ENCODE data around the gene ZNRF3.
A peak's percentile ranks its signal among the peaks of the same experiment; 100 is the strongest.

Gene ZNRF3

DNA sequence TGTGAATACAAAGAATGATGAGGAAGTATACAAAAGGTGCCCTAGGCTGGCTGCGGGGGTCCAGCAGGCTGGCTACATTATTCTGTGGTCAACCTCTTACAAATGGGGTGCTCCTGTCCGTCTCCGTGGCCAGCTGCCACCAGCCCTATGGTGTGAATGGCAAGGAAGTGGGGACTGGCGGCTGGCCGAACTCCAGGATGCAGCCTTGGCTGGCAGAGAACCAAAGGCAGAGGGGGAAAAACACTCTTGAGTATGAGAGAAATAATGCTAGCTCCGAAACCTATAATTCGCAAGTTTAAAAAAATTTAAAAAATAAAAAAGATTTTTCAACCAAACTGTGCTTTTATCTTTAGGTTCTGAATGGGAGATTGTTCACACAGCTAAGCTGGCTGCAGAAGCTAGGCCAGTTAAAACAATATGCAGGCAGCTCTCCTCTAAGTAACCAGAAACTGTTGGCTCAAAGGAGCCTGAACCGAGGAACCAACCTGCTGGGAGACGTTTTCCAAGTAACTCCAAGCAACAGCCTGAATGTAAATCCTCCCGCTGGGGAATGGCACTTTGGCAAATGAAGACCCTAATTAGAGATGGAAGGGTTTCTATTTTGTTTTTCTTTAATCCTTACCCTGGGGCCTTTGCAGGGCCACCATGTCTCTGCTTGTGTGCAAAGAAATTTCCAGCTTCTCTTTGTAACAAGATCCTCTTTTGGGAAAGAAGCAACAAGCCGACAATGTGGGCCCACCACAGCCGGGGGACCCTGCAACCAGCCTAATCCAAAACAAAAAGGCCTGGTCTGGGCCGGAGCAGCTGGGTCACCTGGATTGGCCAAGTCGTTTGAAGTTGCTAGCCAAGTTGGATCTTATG, 128.1 kb downstream of the ZNRF3 start:
- no peak for DNase-seq (ENCODE audit: low spot score)

DNA sequence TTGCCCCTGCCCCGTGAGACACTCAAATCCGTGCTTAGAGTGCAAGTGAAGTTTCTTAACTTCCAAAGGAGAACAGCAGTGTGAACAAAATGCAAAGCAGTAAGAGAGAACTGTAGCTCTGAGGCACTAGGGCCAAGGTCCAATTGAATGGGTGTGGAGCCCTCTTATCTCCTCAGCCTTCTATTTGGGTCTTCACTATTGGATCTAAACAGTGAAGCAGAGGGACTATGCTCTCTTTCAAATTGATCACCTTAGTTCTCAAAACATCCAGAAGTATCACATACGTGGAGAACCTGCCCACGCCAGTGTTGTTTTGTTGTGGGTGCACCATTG, 128.7 kb downstream of the ZNRF3 start:
- no peak for DNase-seq (ENCODE audit: low spot score)

DNA sequence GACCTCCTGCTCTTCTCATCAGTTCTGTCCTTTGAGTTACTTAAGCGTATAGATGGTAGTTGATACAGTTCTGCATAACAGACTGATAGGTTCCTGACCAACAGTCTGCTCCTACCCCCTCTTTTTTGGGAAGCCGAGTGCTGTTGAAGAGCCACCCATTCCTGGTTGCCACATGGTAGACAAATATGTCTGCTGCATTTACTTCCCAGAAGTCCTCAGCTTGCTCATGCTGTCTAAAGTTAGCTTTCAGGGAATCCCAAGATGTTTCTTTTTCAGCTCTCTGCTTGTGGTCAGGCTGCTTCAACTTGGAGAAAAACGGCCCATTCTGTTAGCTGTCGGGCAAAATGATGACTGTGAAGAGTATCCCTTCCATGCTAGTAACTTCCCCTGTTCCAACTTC, 129.6 kb downstream of the ZNRF3 start:
- DNase-seq (ENCODE audit: low spot score), result no peak

DNA sequence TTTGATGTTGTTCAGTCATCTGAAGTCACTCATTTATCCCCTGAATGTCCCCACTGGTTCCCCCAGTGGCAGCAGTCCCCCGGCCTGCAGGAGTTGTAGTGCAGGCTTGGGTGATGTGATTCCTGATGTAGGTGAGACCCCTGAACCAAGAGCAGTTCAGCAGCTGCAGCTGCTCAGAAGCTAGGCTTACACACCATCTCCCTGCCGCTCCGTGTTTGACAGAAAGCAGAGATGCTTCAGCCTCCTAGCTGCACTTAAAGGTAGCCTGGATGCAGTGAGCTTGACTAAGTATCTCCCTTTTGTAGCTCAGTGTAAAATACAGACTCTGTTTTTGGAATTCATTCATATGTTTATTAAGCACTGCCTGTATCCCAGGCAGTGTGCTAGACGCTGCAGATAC, 130.9 kb downstream of the ZNRF3 start:
- no peak for DNase-seq (ENCODE audit: low spot score)

DNA sequence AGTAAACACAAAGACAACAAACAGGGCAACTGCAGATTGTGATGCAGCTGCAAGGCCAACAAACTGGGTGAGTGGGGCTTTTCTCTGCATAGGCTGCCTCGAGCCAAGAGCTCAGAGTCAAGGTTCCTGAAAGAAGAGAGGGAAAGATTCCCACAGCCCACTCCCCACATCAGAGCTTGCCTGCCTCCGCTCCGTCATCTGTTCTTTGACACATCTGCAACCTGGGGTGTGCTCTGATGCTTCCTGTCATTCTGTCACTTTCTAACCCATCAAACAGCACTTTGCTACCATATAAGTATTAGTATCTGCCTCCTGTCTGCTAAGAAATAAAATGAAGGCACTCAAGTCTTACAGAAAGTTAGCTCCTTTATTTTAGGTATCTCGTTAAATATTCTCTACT, 131.4 kb downstream of the ZNRF3 start:
- no peak for DNase-seq (ENCODE audit: low spot score)

DNA sequence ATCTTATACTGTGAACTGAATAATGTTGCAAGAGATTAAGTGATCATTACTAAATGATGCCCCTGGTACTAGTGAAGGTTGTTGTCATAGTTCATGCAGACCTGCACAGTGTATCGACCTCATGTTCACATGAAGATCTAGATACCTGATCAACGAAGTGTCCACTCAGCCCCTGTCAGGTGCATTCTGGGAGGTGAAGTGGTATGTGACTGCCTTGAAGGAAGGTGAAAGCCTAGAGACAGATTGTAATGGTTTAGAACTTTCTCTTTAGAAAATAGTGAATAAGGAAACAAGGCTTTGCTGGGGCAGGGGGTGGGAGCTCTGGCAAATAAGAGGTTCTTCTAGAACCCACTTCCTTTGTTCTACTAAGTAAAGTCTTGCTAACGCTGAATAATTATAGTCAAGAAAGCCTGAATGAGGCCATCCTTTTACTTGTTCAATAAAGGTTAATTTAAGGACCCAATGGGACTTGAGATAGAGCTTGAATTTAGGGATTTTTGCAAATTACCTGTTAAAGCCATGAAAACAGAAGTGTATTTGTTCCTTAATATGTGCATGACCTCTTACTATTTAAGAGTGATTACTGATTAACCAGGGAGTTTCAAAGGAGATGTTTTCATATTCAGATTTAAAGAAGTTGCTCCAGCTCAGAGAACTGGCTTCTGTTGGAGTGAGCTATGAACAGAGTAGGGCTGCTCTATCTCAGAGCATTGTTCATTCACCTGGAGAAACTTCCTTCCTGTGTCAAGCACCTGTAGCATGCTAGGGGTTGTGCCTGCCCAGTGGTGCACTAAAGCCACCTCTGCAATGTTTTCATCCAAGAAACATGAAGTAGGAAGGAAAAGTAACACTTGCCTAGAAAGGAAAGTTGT, 132.9 kb downstream of the ZNRF3 start:
- no peak for DNase-seq (ENCODE audit: low spot score)

DNA sequence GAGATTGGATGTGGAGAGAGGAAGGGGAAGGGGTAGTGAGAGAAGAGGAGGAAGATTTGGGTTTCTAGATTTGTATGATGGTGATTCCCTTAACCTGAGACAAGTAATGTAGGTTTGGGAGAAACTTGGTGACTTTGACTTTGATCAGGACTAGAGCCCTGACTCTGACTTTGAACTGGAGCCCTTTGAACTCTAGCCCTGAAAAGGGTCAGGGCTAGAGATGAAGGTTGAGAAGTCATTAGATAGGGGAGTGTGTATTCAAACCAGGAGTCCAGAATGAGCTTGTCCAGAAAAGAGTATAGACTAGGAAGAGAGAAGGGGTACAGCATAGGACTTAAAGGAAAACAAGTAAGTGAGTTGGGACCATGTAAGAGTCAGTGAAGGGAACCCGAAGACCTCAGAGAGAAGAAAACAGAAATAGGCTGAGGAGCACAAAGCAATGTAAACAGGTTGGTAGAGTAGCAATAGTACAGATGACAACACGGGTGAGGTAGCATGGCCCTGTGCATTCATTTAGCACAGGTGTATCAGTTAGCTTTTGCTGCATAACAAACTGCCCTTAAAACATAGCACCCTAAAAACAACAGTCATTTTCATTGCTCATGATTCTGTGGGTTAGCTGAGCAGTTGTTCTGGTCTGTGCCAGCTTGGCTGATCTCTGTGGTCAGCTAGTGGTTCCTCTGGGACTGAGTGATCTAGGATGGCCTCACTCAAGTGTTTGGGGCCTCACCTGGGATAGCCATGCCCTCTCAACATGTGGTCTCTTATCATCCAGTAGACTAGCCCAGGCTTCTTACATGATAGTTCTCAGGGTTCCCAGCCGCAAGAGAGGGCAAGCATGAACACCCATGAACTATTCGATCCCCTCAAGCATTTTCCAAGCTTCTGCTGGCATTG, 135.2 kb downstream of the ZNRF3 start:
- no peak for DNase-seq (ENCODE audit: low spot score)

DNA sequence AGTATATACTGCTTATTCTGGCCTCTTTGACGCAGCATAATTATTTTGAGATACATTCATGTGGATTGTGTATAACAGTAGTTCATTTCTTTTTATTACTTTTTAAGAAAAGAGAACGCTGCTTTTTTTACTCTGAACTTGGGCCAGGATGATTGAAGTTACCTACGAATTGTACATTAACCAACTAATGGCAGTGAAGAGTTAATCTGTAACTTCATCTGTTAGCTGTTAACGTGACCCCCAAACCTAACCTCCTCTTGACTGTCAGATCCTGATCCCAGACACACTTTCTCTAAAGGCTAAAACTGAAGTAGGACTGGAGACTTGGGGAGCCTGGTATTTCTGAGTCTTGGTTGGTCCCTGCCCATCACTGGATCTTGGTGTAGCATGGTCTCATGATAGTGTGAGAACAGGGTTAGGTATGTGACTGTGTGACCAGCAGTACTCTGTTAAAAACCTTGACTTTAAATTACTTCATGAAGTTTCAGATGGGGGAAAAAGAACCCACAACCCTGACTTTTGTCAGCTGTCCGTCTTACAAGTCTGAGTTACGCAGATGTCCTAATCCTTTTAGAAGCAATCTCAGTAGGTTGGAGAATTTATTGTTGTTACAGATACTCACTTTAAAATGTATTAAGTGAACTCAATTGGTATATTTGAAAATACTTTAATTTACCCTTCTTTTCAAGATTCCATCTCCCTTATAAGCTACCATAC, 138.9 kb downstream of the ZNRF3 start:
- DNase-seq (ENCODE audit: low spot score), result no peak

DNA sequence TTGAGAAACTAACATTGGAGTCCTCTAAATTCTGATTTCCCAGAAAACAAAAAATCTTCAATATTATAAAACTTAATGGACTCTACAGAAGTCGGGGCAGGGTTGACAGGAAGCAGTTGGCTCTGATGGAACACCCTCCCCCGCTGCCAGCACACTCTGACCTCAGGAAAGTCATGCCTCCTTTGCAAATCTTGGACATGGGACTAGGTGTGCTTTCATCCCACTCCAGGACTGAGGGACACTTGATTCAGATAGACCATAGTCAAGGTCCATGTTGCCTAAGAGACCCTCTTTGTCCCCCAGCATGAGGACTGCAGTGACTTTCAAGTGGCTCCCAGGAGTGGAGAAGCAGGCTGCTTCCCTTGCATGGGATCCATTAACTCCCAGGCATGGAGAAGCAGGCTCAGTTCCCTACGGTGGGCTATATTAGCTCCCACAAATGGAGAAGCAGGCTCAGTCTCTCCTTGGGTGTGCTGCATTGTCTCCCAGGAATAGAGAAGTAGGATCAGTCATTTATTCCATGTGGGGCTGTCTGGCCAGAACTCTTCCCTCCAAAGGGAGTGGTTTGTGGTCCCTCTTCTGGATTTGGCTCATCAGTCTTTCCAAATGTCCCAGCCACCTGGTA, 139.9 kb downstream of the ZNRF3 start:
- no peak for DNase-seq (ENCODE audit: low spot score)

DNA sequence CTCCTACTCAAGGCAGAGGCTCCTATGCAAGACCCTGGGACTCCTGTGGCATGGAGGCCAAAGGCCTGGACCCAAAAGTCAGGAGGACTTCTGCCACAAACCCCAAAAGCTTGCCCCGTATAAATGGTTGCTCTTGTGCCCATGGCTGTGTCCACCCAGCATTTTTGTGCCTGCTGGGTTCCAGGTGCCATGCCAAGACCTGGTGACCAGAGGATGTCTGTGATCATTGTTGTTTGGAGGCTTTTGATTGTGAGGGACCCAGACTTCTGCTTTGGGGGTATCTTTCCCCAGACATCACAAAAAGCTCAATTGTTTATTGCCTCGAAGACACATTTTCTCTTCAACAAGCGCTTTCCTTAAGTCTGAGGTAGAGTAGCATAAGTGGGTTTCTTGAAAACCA, 143.2 kb downstream of the ZNRF3 start:
- DNase-seq (ENCODE audit: low spot score), result no peak

DNA sequence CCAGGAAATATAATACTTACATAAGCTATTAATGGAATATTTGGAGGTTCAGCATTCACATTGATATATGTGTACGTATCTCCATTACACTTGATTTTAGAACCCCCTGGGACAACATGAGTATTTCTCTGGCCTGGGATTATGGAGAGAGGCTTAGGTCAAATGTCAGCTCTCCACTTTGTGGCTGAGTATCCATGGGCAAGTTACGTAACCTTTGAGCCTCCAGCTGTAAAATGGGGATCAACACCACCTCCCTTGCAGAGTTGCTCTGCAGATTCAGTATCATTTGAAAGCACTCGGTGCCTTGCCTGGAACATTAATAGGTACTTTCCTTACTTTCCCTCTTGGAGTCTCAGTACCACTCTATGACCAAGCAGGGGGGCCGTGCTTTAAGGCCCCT, 145.1 kb downstream of the ZNRF3 start:
- no peak for DNase-seq (ENCODE audit: low spot score)

DNA sequence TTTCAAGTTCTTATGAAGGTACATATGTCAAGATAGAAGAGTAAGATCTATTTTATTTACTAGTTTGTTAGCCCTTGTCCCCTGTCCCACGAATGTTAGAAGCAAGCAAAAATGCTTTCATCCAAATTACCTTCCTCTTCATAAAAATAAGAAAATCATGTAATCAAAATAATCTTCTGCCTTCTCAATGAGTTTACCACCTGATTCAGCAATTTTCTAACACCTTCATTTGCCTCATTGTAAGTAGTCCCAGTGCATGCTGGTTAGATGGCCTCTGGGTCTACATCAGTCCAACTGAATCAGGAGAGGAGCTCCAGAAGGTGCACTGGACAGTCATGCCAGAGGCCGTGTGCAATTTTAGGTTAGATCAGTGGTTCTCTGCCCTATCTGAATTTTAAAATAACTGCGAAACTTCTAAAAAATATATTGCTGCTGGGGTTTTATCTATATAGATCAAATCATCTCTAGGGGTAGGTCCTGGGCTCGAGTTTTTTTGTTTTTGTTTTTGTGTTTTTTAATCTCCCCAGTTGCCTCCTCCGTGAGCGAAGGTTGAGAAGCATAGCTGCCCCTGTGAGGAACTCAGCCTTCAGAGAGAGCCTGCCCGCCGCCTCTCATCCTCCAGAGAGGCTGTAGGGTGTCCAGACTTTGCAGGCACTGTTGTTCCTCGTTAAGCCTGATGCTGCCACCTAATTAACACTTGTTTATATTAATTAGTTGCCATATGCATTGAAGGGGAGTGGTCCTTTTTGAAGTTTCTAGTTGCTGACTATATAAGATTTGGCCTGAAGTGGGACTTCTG, 146.0 kb downstream of the ZNRF3 start:
- no peak for DNase-seq (ENCODE audit: low spot score)

DNA sequence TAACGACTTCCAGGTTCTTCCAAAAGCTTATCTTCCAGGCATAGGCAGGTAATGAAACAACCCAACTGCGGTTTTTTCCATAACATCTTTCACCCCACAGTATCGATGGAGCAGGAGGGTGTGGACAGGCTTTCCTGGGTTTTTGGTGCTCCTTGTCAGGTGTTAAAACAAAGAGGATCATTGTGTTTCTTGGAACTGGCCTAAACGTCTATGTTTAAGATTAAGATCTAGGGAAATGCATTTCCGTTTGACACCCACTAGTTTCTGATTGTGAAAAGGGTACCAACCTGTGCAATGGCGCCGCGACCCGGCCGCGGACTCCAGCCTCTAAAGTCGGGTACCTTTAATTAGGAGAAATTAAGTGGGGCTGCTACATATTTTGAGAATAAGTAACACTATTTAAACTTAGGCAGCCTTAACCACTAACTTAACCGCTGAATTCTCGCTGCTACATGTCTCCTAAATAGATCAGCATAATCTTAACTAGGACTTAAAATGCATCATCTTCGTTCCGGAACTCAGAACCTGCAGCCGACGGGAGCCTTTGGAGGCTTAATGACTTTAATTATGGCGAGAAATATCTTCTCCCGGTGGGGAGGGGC, 146.7 kb downstream of the ZNRF3 start:
- no peak for DNase-seq (ENCODE audit: low spot score)

DNA sequence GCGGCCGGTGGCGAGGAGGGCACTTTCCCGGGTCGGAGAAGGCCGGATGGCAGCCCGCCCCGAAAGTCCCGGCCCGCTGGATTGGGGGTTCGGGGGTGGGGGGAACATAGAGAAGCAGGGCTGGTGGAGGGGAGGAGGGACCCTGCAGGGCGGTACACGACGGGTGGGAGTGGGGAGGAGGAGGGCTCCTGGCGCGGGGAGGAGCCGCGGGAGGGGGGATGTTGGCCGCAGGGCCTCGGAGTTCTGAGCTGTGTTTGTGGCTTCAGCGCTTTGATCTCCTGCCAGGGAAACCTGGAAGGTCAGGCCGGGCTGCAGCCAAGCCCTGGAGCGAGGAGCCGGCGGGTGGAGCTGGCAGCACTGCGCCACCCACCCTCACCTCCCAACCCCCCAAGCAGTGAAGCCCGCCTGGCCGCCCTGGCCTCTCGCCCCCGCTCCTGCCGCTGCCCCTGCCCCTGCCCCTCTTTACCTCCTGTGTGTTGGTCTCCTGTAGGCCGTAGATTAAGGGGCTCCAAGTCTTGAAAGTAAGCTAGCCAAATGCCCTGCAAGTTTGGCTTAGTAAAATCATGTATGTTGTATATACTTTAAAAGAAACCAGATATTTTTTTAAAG, 147.3 kb downstream of the ZNRF3 start:
- DNase-seq (ENCODE audit: low spot score), result peak; percentile 83

DNA sequence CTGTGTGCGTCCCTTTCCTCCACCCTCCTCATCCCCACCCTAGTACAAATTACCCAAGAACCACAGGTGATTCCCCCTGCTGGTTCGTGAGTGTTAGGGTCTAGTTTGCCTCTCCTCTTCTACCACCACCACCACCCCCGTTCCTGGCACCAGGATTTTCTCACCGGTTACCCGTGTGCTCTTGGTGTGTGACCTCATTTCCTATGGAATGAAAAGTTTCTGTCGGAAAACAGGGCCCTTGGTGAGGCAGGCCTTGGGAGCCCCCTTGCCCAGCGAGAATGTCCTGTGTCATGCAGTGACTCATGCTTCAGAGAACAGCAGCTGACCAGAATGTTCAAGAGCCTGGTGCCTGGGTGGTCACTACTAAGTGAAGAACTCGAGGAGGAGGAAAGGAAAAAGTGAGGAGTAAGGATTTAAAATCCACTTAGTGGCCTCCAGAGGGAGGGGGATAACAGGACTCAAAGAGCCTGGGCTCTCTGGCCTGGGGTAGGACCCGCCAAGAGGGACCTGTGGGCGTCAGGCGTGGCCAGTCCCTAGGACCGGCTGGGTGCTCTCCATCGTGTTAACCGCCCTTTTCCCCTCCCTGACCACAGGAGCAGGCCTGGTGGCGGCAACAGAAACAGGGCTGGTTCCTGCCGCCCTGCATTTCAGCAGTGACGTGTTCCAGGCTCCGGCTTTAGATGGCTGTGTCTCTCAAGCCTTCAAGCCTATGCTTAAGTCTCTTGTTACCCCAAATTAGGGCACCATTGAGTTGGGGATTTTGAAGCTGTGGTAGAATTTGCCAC, 148.0 kb downstream of the ZNRF3 start:
- DNase-seq (ENCODE audit: low spot score), result peak; percentile 91

DNA sequence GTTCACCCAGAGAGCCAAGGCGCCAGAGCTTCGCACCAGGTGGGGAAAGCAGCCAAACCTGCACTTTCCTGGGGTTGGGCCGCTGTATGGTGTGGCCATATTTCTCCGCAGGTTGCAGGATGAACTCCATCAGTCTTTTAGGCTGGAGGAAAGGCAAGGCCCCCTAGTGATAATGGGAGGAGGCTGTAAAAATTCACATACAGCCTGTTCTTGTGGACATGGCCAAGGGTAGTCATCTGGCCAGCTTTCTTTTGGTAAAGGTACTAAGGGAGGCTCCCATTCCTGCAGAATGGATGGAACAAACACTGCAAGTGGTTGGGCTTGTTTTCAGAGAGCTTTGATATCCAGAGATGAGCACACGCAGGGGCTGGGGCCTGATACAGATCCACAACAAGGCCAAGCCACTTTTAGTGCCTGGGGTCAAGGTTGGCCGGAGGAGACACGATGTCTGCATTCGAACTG, 148.7 kb downstream of the ZNRF3 start:
- DNase-seq (ENCODE audit: low spot score), result no peak

DNA sequence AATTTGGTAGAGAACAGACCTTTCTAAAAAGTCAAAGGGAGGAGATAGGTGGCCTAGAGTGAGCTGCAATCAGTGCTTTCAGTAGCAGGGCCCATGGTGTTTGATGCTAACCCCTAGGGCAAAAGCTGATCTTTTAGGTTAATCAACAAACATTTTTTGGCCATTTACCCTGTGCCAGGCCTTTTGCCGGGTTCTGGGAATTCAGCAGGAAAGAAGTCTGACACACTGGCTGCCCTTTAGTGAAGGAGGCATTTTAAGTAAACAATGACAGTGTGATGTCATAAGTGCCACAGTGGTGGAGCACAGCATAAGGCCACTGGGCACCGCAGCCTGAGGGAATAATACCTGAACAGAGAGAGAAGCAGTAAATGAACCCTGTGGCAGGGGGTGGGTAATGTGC, 149.2 kb downstream of the ZNRF3 start:
- no peak for DNase-seq (ENCODE audit: low spot score)

DNA sequence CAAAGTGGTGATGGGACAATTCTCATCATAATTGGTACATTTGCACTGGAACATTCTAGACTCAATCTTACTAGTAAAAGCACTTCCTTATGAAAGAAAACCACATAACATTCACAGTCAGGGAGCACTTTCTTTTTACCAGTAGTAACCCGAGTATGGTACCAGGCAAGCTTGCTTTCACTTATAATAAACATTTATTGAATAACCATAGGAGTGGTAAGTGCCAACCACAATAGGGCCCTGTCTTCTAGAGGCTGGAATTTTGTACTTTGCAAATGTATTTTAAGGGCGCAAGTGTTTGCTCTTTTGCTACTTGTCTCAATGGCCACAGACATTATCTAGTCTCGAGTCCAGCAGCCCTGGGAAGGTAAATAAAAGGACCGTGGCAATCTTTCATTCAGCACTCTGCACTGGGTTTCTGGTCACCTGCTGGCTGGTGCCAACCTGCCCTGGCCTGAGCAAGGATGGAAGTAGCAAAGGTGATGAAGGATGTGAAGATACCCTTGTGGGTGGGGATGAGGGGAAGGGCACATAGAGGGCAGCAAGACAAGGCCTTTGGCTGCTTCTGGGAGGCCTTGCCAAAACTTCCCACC, 154.1 kb downstream of the ZNRF3 start:
- DNase-seq (ENCODE audit: low spot score), result no peak

Measured in AG20443 (cell line).